Measurements from ENCODE around the gene ZMYM1.

GRCh38 chr1:35047188-35047858, 31.9 kb upstream of the ZMYM1 start:
- TF ChIP-seq POLR2AphosphoS5 (IDR thresholded peaks at IDR 0.05), result no peak
- TF ChIP-seq CTCF (IDR thresholded peaks at IDR 0.05), result no peak
- no peak for TF ChIP-seq POLR2A (IDR thresholded peaks at IDR 0.05)

Measured in upper lobe of left lung (tissue), 4 donors.